GM12801 (cell line): ENCODE results near the gene CACNA2D1.

ENCODE experiments used
- TF ChIP-seq, protein P1 (sequence below): IDR thresholded peaks from one replicate; pipeline ENCODE4 v1.5.1; 2011; ENCODE audit warnings: control low read depth; ENCODE audit not compliant: insufficient read length; ENCODE audit errors: extremely low read depth

Gene CACNA2D1

DNA sequence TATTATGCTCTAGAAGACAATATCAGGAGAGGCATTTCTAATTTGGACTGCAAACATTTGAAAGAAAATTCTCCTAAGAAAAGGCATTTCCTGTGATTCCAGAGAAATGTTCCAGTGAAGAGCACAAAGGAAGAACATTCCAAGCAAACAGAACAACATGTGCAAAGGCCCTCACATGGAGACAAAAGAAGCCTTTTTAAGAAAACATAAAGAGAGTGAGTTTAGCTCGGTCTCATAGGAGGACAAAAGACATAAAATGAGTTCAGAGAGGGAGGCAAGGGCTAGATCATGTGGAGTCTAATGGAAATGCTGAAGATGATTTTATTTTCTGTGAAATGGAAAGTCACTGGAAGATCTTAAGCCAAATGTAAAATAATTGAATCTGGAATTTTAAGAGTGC, 404.0 kb downstream of the CACNA2D1 start:
- TF ChIP-seq, protein P1, sequence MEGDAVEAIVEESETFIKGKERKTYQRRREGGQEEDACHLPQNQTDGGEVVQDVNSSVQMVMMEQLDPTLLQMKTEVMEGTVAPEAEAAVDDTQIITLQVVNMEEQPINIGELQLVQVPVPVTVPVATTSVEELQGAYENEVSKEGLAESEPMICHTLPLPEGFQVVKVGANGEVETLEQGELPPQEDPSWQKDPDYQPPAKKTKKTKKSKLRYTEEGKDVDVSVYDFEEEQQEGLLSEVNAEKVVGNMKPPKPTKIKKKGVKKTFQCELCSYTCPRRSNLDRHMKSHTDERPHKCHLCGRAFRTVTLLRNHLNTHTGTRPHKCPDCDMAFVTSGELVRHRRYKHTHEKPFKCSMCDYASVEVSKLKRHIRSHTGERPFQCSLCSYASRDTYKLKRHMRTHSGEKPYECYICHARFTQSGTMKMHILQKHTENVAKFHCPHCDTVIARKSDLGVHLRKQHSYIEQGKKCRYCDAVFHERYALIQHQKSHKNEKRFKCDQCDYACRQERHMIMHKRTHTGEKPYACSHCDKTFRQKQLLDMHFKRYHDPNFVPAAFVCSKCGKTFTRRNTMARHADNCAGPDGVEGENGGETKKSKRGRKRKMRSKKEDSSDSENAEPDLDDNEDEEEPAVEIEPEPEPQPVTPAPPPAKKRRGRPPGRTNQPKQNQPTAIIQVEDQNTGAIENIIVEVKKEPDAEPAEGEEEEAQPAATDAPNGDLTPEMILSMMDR: no peak

DNA sequence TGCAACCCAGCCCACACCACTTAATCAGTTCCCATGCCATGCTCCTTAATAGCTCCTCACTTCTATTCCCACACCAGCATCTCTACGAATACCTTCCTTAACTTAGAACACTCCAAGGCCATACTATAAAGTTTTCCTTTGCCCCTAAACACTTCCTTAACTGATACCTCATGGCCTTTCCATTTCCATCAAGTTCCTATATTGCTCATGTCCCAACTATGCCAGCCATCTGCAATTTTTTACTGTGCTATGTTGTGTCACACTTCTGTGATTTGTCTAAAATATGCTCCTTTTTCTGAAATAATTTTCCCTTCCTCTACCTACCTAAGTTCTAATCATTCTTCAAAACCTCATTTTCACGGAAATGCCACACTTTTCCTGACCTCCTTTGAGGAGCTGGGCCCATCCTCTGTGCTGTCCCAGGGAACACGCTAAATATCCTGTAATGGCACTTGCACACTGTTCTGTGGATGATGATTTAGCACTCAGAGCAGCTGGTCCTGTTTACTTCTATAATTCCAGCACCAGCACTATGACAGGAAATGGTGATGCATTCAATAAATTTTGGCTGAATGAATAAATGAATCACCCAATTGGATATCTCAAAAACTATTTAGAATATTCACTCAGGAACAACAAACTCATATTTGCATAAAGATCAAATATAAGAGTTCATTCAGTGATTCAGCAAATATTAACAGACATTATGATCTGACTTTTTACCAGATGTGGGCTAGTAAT, 407.3 kb downstream of the CACNA2D1 start:
- TF ChIP-seq, protein P1: no peak

DNA sequence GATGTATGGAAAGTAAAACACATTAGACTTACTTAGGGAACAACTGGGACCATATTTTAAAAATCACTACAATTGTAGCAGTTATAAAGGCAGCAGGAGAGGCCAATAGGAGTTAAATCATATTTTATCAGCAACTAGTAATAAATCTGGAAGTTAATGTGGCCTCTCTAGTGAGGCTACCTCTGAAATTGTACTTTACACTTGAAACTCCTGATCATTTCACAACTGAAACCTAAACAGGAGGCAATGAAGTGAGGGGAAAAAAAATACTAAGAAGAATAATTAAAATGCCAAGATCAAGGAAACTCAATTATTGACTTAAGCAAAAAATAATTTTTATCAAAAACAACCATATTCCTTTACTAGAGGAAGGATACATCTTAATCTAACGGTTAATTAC, 408.1 kb downstream of the CACNA2D1 start:
- TF ChIP-seq, protein P1: no peak

DNA sequence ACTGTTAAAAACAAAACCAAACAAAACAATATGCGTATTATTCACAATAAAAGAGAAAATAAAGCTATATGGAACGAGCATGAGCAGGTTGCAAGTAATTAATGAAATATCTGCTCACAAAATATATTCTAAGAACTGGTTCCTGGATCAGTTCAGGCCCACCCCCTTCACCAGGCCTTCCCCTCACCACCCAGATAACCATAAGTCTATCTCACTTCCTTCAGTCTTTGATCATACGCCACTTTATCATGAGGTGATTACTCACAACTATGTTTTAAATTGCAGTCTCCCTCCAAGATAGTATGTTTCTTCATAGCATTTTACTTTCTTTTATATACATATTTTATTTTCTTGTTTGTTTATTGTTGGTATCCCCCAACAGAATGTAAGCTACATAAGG, 410.7 kb downstream of the CACNA2D1 start:
- TF ChIP-seq, protein P1: no peak

DNA sequence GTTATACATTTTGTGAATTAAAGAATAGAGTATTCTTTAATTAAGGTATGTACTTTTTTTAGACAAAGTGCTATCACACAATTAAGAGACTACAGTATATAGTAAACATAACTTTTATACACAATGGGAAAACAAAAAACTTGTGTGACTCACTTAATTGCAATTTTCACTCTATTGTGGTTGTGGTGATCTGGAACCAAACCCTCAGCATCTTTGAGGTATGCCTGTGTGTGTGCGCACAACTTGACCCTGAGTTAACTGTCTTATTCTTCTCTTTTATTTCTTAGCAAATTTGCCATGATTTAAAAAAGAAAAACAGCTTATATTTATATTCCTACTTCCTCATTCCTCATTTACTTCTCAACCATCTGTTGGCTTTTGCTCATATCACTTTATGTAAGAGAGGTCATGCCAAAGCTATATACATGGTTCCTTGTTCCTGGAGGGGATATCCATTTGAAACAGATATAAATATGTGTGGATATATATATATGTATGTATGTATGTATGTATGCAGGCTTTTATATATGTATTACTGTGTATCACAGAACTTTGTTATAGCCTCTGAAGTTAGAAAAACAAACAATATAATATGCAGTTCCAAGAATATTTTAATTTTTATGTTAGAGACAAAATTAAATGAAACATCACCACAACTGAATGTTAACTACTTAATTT, 414.2 kb downstream of the CACNA2D1 start:
- TF ChIP-seq, protein P1: no peak

DNA sequence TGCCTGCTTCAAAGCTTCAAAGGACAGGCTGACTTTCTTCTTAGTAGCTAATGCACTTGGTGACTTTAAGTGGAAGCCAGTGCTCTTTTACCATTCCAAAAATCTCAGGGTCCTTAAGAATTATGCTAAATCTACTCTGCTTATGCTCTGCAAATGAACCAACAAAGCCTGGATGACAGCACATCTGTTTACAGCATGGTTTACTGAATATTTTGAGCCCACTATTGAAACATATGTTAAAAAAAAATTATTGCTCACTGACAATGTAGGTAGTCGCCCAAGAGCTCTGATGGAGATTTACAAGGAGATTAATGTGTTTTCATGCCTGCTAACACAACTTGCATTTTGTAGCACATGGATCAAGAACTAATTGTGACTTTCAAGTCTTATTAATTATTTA, 415.5 kb downstream of the CACNA2D1 start:
- TF ChIP-seq, protein P1: no peak

DNA sequence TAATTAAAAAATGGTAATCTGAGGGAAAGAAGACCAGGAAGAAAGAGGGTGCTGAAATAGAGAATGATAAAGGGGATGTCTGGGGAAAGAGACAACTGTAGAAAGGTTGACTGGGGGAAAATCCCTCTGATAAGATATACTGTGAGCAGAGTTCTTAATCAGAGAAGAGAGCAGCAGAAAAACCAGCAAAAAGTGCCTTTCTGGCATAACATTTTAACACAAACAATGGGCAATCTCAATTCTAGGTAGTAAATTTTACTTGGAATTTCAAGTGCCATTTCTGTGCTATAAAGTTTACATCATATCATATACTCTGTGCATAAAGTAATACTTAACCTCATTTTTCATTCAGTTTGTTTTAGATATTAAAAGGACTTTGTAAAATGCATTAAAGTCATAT, 421.9 kb downstream of the CACNA2D1 start:
- TF ChIP-seq, protein P1: no peak
